Activated T-helper 17 cell treated with anti-CD3 and anti-CD28 coated beads, Interleukin-2, amount 50 U/mL, for 72 hours (primary cell): ENCODE measurements around the gene NEO1. TPM values are rescaled to one million over a fixed set of nuclear protein-coding genes. Genes with fewer than 3 reads are reported as not detected.

Experiments used
- ATAC-seq: fragments of 150-1000 bp; cut with Tn5 transposase; replicated peaks from 2 replicates; pipeline ENCODE4 v1.10.0; 2021; ENCODE audit warnings: mild to moderate bottlenecking, moderate library complexity
- H3K27ac Mint-ChIP-seq: one replicate; pipeline ENCODE4 v1.8.0; 2022; ENCODE audit warnings: mixed read lengths
- H3K27me3 Mint-ChIP-seq: one replicate; pipeline ENCODE4 v1.8.0; 2022; ENCODE audit warnings: mixed read lengths
- H3K36me3 Mint-ChIP-seq: one replicate; pipeline ENCODE4 v1.8.0; 2022; ENCODE audit warnings: low read depth, mild to moderate bottlenecking, mixed read lengths
- H3K4me1 Mint-ChIP-seq: one replicate; pipeline ENCODE4 v1.8.0; 2022; ENCODE audit warnings: mixed read lengths
- H3K4me3 Mint-ChIP-seq: one replicate; pipeline ENCODE4 v1.8.0; 2022; ENCODE audit warnings: mild to moderate bottlenecking, mixed read lengths
- H3K9me3 Mint-ChIP-seq: one replicate; pipeline ENCODE4 v1.8.0; 2022; ENCODE audit warnings: mixed read lengths
- total RNA-seq, 2 donors: library from RNA; stranded (reverse); gene quantifications; one replicate each; pipeline ENCODE4 v1.2.3, GENCODE V29; 2022

Gene NEO1
- total RNA-seq, 2 donors from 2014 or later: 8.8 to 8.9 TPM

DNA sequence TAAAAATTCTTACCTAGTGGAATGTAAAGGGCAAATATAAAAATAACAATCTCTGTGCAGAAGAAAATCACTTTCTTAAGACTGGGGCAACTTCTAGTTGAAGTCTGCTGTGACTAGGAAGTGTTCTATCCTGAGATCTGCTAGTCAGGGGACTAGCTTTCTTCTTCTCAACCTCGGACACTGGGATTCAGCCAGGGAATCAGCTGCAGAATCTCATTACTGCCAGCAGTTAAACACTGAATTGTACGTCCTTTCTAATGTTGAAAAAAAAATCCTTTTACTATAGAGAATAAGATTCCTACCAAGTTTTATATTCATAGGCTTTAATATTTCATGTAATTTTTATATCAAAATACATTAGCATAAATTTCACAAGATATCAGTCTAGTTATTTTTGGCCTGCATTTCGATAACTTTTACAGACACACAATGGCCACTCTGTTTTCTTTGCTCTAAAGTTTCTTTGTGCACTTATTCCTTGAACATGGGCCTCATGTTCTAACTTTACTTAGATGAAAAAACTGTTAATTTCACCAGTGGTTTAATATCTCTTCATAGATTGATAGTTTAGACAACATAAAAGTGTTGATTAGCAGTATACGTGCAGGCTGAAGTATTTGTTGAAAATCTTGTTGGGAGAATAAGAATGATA is 2.6 kb upstream of the NEO1 start:
- Mint-ChIP-seq H3K9me3 (no peaks in the 10 kb centered on the region), H3K27ac (no peak overlapping the region), H3K27me3 (no peaks in the 10 kb centered on the region), H3K4me1 (peaks cover 6% of the 10 kb centered on the region), H3K4me3 (no peak overlapping the region), H3K36me3 (no peaks in the 10 kb centered on the region)
- ATAC-seq: no peak

DNA sequence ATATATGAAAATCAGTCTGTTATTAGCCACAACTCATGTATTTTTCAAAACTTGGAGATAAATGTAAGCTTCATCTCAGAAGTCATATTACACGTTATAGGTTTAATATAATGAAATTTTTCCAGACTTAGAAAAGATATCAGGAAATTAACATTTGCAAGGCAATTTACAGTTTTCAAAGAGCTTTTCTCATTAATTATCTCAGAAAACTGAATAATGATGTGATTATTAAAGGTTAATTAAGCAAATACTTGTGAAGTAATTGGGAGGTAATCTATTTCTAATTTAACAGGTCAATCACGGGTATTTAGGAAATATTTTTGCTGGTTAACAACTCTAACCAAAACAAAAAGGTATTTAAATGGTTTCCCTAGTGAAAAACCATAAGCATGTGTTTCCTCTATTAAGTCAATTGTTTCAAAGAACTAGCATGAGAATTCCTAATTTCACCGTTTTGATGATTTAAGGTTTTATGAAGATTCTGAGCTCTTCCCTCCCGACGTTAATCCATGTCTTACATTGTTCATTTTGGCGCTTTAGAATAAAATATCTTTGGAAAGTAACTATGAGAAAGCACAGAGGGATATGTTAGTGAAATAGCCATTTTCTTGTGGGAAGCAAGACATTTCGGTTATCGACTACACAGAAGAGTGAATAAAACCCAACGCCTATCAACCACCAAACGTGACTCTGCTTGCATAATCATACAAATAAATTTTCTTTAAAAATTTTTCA is 1.5 kb upstream of the NEO1 start:
- Mint-ChIP-seq H3K4me3 (peak overlapping the region; percentile 68), H3K36me3 (no peaks in the 10 kb centered on the region), H3K9me3 (no peaks in the 10 kb centered on the region), H3K4me1 (peaks cover 6% of the 10 kb centered on the region), H3K27ac (no peak overlapping the region), H3K27me3 (no peaks in the 10 kb centered on the region)
- no peak for ATAC-seq

DNA sequence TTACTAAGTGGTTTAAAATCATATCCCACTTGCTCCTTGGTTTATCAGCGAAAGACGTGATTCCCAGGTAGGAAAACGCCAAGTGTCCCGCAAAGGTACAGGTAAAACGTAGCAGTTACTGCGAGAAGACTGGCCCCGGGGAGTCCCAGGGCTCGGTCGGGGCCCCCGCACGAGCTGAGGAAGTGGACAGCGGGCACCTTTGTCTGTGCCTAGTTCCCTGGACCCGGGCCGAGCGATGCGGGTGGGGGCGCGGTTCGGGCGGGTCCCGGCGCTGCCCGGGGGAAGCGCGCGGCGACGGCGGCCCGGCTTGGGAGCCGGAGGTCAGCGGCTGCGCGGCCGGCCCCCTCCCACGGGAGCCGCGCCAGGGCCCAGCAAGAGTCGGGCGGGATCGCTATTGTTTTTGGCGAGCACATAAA is 864 bp upstream of the NEO1 start:
- no peak overlapping the region for H3K27ac Mint-ChIP-seq
- no peaks in the 10 kb centered on the region for H3K27me3 Mint-ChIP-seq
- H3K4me3 Mint-ChIP-seq: peak overlapping the region; percentile 68
- peaks cover 6% of the 10 kb centered on the region for H3K4me1 Mint-ChIP-seq
- H3K9me3 Mint-ChIP-seq: no peaks in the 10 kb centered on the region
- no peaks in the 10 kb centered on the region for H3K36me3 Mint-ChIP-seq
- peak; percentile 19 for ATAC-seq

DNA sequence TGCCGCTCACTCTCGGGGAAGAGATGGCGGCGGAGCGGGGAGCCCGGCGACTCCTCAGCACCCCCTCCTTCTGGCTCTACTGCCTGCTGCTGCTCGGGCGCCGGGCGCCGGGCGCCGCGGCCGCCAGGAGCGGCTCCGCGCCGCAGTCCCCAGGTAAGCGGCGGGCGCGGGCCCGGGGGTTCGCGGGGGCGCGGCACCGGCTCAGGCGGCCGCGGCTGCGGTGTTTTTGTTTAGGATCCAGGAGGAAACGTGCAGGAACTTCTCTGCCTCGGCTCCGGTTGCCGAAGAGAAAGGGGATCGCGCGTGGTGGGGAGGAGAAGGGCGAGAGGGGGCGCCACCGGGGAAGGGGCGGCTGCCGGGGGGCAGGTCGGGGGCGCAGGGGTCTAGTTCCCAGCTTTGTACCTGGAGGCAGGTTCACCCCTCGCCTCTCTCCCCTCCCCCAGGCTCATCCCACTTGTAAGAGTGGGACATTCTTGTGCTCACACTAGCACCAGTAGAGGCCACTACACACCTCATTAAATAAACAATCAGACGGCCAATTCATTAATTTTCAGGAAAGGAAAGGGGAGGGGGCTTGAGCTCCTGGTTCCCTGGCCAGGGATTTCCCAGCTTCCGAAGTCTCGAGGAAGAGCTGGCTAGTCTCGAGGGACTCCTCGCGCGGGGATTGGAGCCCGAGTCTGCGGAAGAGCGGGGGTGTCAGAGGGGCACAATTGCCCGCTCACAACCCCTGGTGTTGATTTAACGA is 562 bp downstream of the NEO1 start:
- H3K27ac Mint-ChIP-seq: peak overlapping the region; percentile 56

DNA sequence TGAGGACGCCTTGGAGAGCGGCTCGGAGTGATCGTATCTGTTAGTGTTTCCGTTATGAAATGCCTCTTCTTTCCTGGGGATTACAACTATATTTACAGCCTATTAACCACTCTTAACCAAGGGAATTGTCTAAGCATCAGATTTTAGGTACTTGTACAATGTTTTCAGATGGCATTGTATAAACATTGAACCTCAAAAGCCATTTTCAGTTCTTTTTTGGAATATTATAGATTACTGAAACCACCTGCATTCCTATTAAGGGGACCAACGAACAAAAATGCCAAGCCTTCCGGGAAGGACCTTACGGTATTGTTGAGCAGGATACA is 1.1 kb downstream of the NEO1 start:
- H3K27me3 Mint-ChIP-seq: no peaks in the 10 kb centered on the region
- peak overlapping the region; percentile 56 for H3K27ac Mint-ChIP-seq
- ATAC-seq: no peak
- H3K36me3 Mint-ChIP-seq: no peaks in the 10 kb centered on the region
- no peaks in the 10 kb centered on the region for H3K9me3 Mint-ChIP-seq
- peak overlapping the region; percentile 75 for H3K4me3 Mint-ChIP-seq
- H3K4me1 Mint-ChIP-seq: peaks cover 6% of the 10 kb centered on the region

More for the DNA sequence above, 562 bp downstream of the NEO1 start:
- no peaks in the 10 kb centered on the region for H3K27me3 Mint-ChIP-seq
- H3K9me3 Mint-ChIP-seq: no peaks in the 10 kb centered on the region
- peak overlapping the region; percentile 75 for H3K4me3 Mint-ChIP-seq
- no peaks in the 10 kb centered on the region for H3K36me3 Mint-ChIP-seq
- peak; percentile 47 for ATAC-seq
- peaks cover 6% of the 10 kb centered on the region for H3K4me1 Mint-ChIP-seq

DNA sequence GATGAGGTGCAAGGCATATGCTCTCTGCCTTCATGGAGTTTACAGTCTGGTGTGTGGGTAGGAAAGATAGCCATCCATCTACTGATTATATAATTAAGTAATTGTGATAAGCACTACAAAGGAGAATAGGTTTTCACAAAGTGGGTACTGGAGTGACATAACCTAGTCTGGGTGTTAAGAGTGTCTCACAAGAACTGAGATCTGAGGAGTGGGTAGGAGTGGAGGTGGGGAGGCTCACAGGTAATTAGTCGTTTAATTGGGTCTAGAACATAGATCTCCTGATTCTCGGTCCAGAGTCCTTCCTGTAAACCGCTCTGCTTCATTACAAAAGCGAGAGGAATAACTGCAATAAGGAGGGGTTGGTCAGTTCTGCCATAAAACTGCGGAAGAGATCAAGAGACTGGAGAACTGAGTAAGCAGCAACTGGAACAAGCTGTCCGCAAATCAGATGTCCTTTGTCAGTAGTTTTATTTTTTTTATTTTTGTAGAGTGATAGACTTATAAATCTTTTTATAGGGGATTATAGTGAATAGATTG is 2.2 kb downstream of the NEO1 start:
- H3K4me3 Mint-ChIP-seq: no peak overlapping the region
- peaks cover 6% of the 10 kb centered on the region for H3K4me1 Mint-ChIP-seq
- no peaks in the 10 kb centered on the region for H3K36me3 Mint-ChIP-seq
- H3K27ac Mint-ChIP-seq: no peak overlapping the region
- no peak for ATAC-seq
- no peaks in the 10 kb centered on the region for H3K9me3 Mint-ChIP-seq
- H3K27me3 Mint-ChIP-seq: no peaks in the 10 kb centered on the region

DNA sequence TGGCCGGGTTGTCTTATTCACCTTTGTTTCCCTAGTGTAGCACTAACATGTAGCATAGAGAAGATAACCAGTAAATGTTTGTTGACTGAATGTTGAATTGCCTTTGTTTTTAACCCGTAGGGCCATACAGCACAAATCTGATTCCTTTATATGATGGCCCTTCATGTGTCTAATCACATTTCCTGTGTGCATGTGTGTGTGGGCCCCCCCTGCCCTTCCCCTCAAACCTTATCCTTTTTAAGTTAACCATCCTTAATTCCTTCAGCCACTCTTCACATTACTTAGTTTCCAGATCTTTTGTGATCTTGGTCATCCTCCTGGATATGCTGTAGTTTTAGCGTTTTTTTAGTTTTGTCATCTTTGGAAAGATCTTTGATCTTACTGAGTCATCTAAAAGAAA is 4.2 kb downstream of the NEO1 start:
- no peaks in the 10 kb centered on the region for H3K27me3 Mint-ChIP-seq

DNA sequence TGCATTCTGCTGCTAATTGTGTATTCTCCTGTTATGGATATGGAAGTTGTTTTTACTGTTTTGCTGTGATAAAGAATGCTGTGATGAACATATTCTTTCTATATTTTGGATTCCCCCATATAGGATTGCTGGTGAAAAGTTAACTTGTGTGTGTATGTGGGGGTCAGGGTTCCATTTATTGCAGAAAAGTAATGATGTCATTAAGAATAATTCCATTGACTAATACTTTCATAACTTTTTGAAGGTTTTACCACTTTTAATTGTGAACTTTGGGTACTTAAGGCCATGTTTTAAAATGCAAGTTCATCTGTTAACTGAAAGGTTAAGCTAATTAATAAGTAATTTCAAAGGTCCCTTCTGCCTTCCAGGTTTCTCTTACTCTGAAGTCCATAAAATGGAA is 6.2 kb downstream of the NEO1 start:
- no peaks in the 10 kb centered on the region for H3K27me3 Mint-ChIP-seq
- no peaks in the 10 kb centered on the region for H3K9me3 Mint-ChIP-seq
- no peak overlapping the region for H3K4me3 Mint-ChIP-seq
- no peak overlapping the region for H3K27ac Mint-ChIP-seq
- peaks cover 6% of the 10 kb centered on the region for H3K4me1 Mint-ChIP-seq
- no peak for ATAC-seq
- H3K36me3 Mint-ChIP-seq: no peaks in the 10 kb centered on the region

More for the DNA sequence above, 4.2 kb downstream of the NEO1 start:
- H3K36me3 Mint-ChIP-seq: no peaks in the 10 kb centered on the region
- peaks cover 6% of the 10 kb centered on the region for H3K4me1 Mint-ChIP-seq
- ATAC-seq: no peak
- no peaks in the 10 kb centered on the region for H3K9me3 Mint-ChIP-seq
- H3K27ac Mint-ChIP-seq: no peak overlapping the region
- H3K4me3 Mint-ChIP-seq: no peak overlapping the region

DNA sequence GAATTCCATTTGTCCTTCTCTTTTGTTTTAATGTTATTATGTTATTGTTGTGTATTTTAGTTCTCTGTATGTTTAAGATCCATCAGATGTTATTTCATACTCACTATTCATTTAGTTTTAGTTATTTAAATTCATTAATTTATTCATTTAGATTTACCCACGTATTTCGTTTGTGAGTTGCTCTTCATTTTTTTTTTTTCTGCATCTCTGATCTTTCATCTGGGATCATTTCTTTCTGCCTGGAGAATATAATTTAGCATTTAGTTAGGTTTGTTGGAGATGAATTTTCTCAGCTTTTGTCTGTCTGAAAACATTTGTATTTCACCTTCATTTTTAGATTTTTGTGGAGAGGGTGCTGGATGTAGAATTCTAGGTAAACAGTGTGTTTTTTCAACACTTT is 12.9 kb downstream of the NEO1 start:
- no peaks in the 10 kb centered on the region for H3K36me3 Mint-ChIP-seq
- H3K4me3 Mint-ChIP-seq: no peak overlapping the region
- no peak overlapping the region for H3K27ac Mint-ChIP-seq
- H3K4me1 Mint-ChIP-seq: peaks cover 7% of the 10 kb centered on the region
- no peaks in the 10 kb centered on the region for H3K9me3 Mint-ChIP-seq
- ATAC-seq: no peak
- H3K27me3 Mint-ChIP-seq: no peaks in the 10 kb centered on the region

DNA sequence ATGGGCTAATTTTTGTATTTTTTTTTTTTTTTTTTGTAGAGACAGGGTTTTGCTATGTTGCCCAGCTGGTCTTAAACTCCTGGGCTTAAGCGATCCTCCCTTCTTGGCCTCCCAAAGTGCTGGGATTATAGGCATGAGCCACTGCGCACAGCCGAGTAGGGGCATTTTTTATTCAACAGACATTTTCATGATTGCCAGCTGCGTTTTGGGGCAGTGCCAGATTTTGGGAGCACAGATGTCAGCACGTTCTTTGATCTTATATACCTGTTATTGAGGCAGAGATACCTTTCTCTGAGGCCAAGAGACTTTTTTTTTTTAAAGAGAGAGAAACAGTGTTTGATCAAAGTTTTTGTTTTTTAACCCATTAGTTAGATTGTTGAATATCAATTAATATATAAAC is 16.8 kb downstream of the NEO1 start:
- H3K27me3 Mint-ChIP-seq: no peaks in the 10 kb centered on the region
- no peaks in the 10 kb centered on the region for H3K9me3 Mint-ChIP-seq
- H3K27ac Mint-ChIP-seq: no peak overlapping the region
- no peak for ATAC-seq
- no peaks in the 10 kb centered on the region for H3K36me3 Mint-ChIP-seq
- no peak overlapping the region for H3K4me3 Mint-ChIP-seq
- H3K4me1 Mint-ChIP-seq: no peaks in the 10 kb centered on the region

DNA sequence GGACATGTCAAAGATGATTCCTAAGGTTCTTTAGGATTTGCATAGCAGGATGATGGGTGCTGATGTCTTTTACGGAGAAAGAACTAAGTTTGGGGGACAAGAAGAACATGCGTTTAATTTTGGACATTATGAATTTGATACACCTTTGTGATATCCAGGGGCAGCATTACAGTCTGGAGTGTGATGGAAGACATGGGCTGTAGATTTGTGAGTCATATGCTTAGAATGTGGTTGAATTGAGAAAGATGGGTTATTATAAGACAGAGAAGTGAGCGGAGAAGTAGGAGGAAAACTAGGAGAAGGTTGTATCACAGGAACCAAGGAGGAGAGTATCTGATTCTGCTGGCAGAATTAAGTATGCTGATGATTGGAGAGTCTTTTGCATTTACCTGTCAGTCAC is 20.6 kb downstream of the NEO1 start:
- ATAC-seq: no peak
- H3K4me3 Mint-ChIP-seq: no peak overlapping the region
- no peaks in the 10 kb centered on the region for H3K27me3 Mint-ChIP-seq
- H3K36me3 Mint-ChIP-seq: no peaks in the 10 kb centered on the region
- no peaks in the 10 kb centered on the region for H3K4me1 Mint-ChIP-seq
- H3K9me3 Mint-ChIP-seq: no peaks in the 10 kb centered on the region
- H3K27ac Mint-ChIP-seq: no peak overlapping the region

DNA sequence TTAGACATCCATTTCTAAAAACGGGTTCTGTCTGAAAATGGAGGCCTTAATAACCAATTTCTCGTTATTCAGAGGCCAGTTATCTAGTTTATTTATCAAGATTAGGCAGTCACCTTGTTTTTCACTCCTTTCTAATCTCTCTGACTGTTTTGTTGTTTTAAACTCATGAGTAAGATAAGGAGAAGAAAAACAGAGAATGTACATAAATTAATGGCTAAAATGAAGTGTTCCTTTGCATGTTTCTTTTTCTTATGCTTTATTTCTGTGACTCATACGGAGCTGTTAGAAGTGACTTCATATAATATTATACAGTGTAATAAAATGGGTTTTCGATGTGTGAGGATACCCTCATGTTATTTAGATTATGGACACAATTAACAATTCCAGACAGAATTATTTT is 22.0 kb downstream of the NEO1 start:
- Mint-ChIP-seq H3K4me1 (peaks cover 5% of the 10 kb centered on the region), H3K9me3 (no peaks in the 10 kb centered on the region), H3K36me3 (no peaks in the 10 kb centered on the region), H3K27me3 (no peaks in the 10 kb centered on the region), H3K27ac (no peak overlapping the region), H3K4me3 (no peak overlapping the region)
- no peak for ATAC-seq

DNA sequence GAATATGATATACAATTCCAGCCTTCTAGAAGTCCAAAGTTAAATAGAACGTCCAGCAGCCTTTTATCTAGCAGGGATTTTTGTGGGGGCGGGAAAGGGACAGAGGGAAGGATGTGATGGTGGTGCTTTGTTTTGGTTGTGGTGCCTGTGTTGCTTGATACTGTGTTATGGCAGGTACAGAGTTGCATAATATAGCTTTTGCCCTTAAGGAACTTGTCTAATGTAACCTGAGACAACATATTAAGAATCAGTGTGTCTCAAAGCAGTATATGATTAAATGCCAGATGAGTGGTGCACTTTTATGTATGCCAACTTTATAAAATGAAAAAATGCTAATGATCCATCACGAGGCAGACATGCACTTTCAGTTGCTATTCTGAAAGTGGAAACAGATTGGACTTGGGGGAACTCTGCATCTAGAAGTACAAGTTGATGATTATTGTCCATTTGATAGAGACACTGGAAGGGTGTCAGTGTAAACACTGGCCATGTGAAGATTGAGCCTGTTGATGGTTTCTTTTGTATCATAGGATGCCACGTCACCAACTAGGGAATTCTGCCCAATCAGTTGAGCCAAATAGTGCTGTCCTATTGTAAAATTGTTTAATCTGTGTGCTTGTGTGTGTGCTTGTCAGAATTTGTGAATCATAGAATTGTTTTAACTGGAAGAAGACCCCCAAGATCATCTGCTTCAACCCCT is 23.0 kb downstream of the NEO1 start:
- no peak overlapping the region for H3K27ac Mint-ChIP-seq
- H3K4me1 Mint-ChIP-seq: peaks cover 5% of the 10 kb centered on the region
- no peaks in the 10 kb centered on the region for H3K36me3 Mint-ChIP-seq
- H3K4me3 Mint-ChIP-seq: no peak overlapping the region
- H3K9me3 Mint-ChIP-seq: no peaks in the 10 kb centered on the region
- no peak for ATAC-seq
- H3K27me3 Mint-ChIP-seq: no peaks in the 10 kb centered on the region

DNA sequence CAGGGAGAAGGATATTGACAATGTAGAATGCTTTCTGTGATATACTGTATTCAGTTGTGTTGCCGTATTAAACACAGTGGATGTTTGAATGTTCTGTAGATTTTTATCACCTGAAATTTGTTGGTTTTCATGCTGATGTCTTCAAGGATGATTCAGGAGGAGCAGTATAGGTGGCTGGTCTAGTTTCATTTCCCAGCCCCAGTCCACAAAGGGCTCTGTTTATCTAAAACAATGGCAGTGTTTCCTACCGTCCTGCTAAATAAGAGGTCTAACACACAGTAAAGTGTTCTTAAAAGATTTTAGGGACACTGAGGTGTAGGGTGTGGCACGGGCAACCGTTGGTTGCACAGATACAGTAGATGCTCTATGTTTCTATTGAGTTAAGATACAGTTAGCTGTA is 26.0 kb downstream of the NEO1 start:
- H3K4me3 Mint-ChIP-seq: no peak overlapping the region
- no peak overlapping the region for H3K27ac Mint-ChIP-seq
- H3K36me3 Mint-ChIP-seq: no peaks in the 10 kb centered on the region
- no peaks in the 10 kb centered on the region for H3K27me3 Mint-ChIP-seq
- ATAC-seq: peak; percentile 56
- peaks cover 5% of the 10 kb centered on the region for H3K4me1 Mint-ChIP-seq
- H3K9me3 Mint-ChIP-seq: no peaks in the 10 kb centered on the region
